ENCODE measurements around the gene CLCN2.

Gene CLCN2

DNA sequence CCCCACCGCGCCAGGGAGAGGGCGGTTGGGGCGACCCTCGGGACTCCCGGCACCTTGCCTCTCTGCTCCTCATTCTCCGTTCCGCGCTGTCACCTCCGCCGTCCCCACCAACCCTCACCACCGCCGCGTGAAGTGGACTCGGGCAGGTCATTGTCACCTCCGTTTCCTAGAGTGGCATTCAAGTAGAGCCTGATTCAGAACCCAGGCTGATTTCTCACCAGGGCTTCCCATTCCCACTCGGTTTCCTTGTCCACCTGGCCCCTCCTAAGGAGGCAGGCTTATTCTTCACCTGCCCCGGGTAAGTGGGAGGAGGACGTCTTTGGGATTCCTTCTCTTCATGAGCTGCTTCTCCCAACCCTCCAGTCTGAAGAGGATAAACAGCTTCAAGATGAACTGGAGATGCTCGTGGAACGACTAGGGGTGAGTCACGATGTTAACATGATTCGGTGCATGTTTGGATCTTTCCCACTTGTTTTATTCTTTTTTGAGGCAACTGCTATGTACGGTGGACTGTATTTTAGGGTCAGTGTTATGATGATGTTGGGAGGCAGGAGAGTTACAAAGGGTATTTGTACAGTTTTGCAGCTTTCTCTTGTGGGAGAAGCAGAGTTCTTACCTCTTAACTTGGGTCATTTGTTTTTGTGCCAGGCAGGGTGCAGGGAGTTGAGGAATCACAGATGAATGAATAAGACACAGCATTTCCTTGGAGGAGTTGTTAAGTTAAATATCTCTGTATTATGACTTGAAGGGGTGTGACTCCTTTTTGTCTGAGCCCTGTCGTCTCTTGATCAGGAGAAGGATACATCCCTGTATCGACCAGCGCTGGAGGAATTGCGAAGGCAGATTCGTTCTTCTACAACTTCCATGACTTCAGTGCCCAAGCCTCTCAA is 61.7 kb downstream of the CLCN2 start:
- Mint-ChIP-seq H3K27ac (peak overlapping the region; percentile 67 to 94 (median 92)), H3K36me3 (ENCODE audit: low read depth) (peaks cover 44% of the 10 kb centered on the region), H3K27me3 (ENCODE audit: low read depth) (peaks cover 11% of the 10 kb centered on the region), H3K4me1 (peaks cover 14% of the 10 kb centered on the region), H3K9me3 (no peaks in the 10 kb centered on the region), H3K4me3 (peak overlapping the region; percentile 99)
- TF ChIP-seq, protein P1, sequence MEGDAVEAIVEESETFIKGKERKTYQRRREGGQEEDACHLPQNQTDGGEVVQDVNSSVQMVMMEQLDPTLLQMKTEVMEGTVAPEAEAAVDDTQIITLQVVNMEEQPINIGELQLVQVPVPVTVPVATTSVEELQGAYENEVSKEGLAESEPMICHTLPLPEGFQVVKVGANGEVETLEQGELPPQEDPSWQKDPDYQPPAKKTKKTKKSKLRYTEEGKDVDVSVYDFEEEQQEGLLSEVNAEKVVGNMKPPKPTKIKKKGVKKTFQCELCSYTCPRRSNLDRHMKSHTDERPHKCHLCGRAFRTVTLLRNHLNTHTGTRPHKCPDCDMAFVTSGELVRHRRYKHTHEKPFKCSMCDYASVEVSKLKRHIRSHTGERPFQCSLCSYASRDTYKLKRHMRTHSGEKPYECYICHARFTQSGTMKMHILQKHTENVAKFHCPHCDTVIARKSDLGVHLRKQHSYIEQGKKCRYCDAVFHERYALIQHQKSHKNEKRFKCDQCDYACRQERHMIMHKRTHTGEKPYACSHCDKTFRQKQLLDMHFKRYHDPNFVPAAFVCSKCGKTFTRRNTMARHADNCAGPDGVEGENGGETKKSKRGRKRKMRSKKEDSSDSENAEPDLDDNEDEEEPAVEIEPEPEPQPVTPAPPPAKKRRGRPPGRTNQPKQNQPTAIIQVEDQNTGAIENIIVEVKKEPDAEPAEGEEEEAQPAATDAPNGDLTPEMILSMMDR (IDR thresholded peaks at IDR 0.05; ENCODE audit: unreplicated experiment in 3 of 3), result no peak

DNA sequence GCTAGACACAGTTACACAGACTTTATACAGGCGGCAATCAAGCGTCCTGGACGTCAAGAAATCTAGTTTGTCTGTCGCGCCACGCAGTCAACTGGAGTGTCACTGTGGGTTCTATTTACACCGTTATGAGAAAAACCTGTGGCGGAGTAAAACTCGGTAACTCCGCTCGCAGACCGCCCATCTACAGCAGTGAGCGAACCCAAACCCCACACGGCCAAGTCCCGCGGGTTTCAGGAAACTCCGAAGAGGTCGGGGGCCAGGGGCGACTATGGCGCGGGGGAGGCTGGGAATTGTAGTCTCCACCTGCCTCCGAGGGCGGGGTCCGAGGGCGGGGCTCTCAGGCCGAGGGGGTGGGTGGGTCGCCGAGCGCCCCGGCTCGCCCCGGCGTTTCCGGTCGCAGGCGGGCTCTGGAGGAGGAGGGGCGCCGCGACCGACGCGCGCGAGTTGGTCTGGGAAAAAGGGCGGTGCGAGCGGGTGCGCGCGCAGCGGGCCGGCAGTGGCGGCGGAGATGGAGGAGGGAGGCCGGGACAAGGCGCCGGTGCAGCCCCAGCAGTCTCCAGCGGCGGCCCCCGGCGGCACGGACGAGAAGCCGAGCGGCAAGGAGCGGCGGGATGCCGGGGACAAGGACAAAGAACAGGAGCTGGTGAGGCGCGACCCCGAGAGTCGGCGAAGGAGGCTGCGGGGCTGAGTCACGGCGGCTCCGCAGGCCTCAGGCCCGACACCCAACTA is 62.5 kb downstream of the CLCN2 start, which contains the start of gene PSMD2:
Gene PSMD2, plus strand, starts transcription at position 483 of the 729 bp plus-strand sequence. Its CDS starts 26 bp downstream, at position 509.
- Mint-ChIP-seq H3K4me1 (peaks cover 14% of the 10 kb centered on the region), H3K36me3 (ENCODE audit: low read depth) (peaks cover 36% of the 10 kb centered on the region), H3K27me3 (ENCODE audit: low read depth) (peaks cover 15% of the 10 kb centered on the region), H3K4me3 (peak within 1 kb of the TSS; percentile 99), H3K27ac (peak within 1 kb of the TSS; percentile 83 to 96 (median 94)), H3K9me3 (no peaks in the 10 kb centered on the region)
- TF ChIP-seq, protein P1 (IDR thresholded peaks at IDR 0.05; ENCODE audit: unreplicated experiment in 3 of 3), result no peak

DNA sequence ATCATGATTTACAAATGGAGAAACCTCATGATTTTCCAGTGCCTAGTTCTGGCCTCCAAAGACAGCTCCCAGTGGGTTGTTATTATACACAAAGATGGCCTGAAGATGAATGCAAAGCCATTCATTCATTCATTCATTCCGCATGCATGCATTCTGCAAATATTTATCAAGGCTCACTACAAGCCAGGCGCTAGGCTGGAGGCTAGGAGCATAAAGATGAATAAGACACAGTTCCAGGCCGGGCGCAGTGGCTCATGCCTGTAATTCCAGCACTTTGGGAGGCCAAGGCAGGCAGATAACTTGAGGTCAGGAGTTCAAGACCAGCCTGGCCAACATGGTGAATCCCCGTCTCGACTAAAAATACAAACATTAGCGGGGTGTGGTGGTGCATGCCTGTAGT is 64.8 kb downstream of the CLCN2 start:
- H3K27ac Mint-ChIP-seq, result no peak overlapping the region
- peaks cover 15% of the 10 kb centered on the region for H3K27me3 Mint-ChIP-seq (ENCODE audit: low read depth)
- no peaks in the 10 kb centered on the region for H3K9me3 Mint-ChIP-seq
- peaks cover 13% of the 10 kb centered on the region for H3K36me3 Mint-ChIP-seq (ENCODE audit: low read depth)
- H3K4me1 Mint-ChIP-seq, result peaks cover 14% of the 10 kb centered on the region
- H3K4me3 Mint-ChIP-seq, result peak overlapping the region; percentile 70 to 99 (median 73)
- TF ChIP-seq, protein P1 (IDR thresholded peaks at IDR 0.05; ENCODE audit: unreplicated experiment in 3 of 3), result no peak

Data from nephron (organoid).